WTC11 (cell line): Measurements from ENCODE around the gene LRRC23. TPM values are rescaled to one million over a fixed set of nuclear protein-coding genes. Genes with fewer than 3 reads are reported as not detected.

ENCODE experiments used
- ATAC-seq: fragments of 200-7000 bp; cut with Tn5 transposase; 2 replicates; pipeline ENCODE4 v1.10.0; 2021; ENCODE audit warnings: mild to moderate bottlenecking, moderate library complexity
- CTCF ChIA-PET: fragments of 300-600 bp; sonication (Branson Sonifier 250); formaldehyde crosslinking; loops from one replicate; lab custom pipeline; 2021; ENCODE audit warnings: antibody characterized with exemption; lab: Charles Lee
- POLR2A ChIA-PET: fragments of 350-600 bp; sonication (Branson Sonifier 250); formaldehyde crosslinking; loops from one replicate; lab custom pipeline; 2021; ENCODE audit warnings: antibody characterized with exemption; lab: Charles Lee
- DNase-seq: peaks from one replicate; pipeline ENCODE4 v3.0.0; 2021; ENCODE audit warnings: low spot score
- H3K27ac Mint-ChIP-seq: 2 replicates; pipeline ENCODE4 v1.8.0; 2021; ENCODE audit warnings: mixed read lengths
- H3K27me3 Mint-ChIP-seq: 2 replicates; pipeline ENCODE4 v1.8.0; 2021; ENCODE audit warnings: low read depth, mild to moderate bottlenecking, moderate library complexity, mixed read lengths
- H3K36me3 Mint-ChIP-seq: 2 replicates; pipeline ENCODE4 v1.8.0; 2021; ENCODE audit warnings: mixed read lengths
- H3K4me1 Mint-ChIP-seq: 2 replicates; pipeline ENCODE4 v1.8.0; 2022; ENCODE audit warnings: mixed read lengths
- H3K4me3 Mint-ChIP-seq: 2 replicates; pipeline ENCODE4 v1.8.0; 2021; ENCODE audit warnings: mild to moderate bottlenecking, moderate library complexity, mixed read lengths
- H3K9me3 Mint-ChIP-seq: 2 replicates; pipeline ENCODE4 v1.8.0; 2021; ENCODE audit warnings: mixed read lengths
- CREM ChIP-seq: sonication (generic); formaldehyde crosslinking; IDR thresholded peaks from 2 replicates; pipeline ENCODE4 v1.8.1; 2022; ENCODE audit warnings: mild to moderate bottlenecking, missing genetic modification reagents, moderate library complexity
- ERG ChIP-seq: fragments of 250-450 bp; sonication (Bioruptor Pico); IDR thresholded peaks from 2 replicates; pipeline ENCODE4 v1.8.0; 2021; ENCODE audit warnings: mild to moderate bottlenecking
- ESRRA ChIP-seq: sonication (generic); formaldehyde crosslinking; IDR thresholded peaks from 2 replicates; pipeline ENCODE4 v1.8.1; 2022; ENCODE audit warnings: mild to moderate bottlenecking, missing genetic modification reagents, borderline replicate concordance
- FOXP1 ChIP-seq: sonication (generic); formaldehyde crosslinking; IDR thresholded peaks from 2 replicates; pipeline ENCODE4 v1.8.0; 2022; ENCODE audit warnings: missing genetic modification reagents, mild to moderate bottlenecking, moderate library complexity, borderline replicate concordance
- FOXP4 ChIP-seq: sonication (generic); formaldehyde crosslinking; IDR thresholded peaks from 2 replicates; pipeline ENCODE4 v1.8.0; 2022; ENCODE audit warnings: mild to moderate bottlenecking, missing genetic modification reagents
- HMGXB4 ChIP-seq: sonication (generic); formaldehyde crosslinking; IDR thresholded peaks from 2 replicates; pipeline ENCODE4 v1.8.1; 2023; ENCODE audit warnings: mild to moderate bottlenecking, moderate library complexity, missing genetic modification reagents
- MAX ChIP-seq: sonication (generic); formaldehyde crosslinking; IDR thresholded peaks from 2 replicates; pipeline ENCODE4 v1.8.0; 2022; ENCODE audit warnings: mild to moderate bottlenecking, missing genetic modification reagents
- PRDM15 ChIP-seq: sonication (generic); formaldehyde crosslinking; IDR thresholded peaks from 2 replicates; pipeline ENCODE4 v1.8.0; 2022; ENCODE audit warnings: missing genetic modification reagents
- PREB ChIP-seq: sonication (generic); formaldehyde crosslinking; IDR thresholded peaks from 2 replicates; pipeline ENCODE4 v1.8.1; 2022; ENCODE audit warnings: mild to moderate bottlenecking, missing genetic modification reagents, moderate library complexity, borderline replicate concordance
- RELA ChIP-seq: sonication (generic); formaldehyde crosslinking; IDR thresholded peaks from 2 replicates; pipeline ENCODE4 v1.8.1; 2022; ENCODE audit warnings: missing genetic modification reagents, mild to moderate bottlenecking, borderline replicate concordance
- USF1 ChIP-seq: sonication (generic); formaldehyde crosslinking; IDR thresholded peaks from 2 replicates; pipeline ENCODE4 v1.8.0; 2022; ENCODE audit warnings: mild to moderate bottlenecking, missing genetic modification reagents
- ZNF281 ChIP-seq: sonication (generic); formaldehyde crosslinking; IDR thresholded peaks from 2 replicates; pipeline ENCODE4 v1.8.0; 2023; ENCODE audit warnings: mild to moderate bottlenecking, missing genetic modification reagents
- ZNF317 ChIP-seq: sonication (generic); formaldehyde crosslinking; IDR thresholded peaks from 2 replicates; pipeline ENCODE4 v1.8.1; 2023; ENCODE audit warnings: low read depth, mild to moderate bottlenecking, moderate library complexity, missing genetic modification reagents, borderline replicate concordance
- total RNA-seq: library from RNA; stranded (reverse); gene quantifications from 3 replicates; pipeline ENCODE4 v1.2.3, GENCODE V29; 2021

LRRC23 gene
- total RNA-seq, 1 experiment from 2014 or later = 3.1 TPM

GRCh38 chr12:6914947-6915788, 10.5 kb downstream of the LRRC23 start:
- H3K27me3 Mint-ChIP-seq = peaks cover 12% of the 10 kb centered on the region
- no peaks in the 10 kb centered on the region for H3K9me3 Mint-ChIP-seq
- peak; percentile 41 for ATAC-seq
- peak overlapping the region; percentile 97 for H3K4me3 Mint-ChIP-seq
- POLR2A ChIA-PET = interaction anchor here (0.5 to 2.0 kb wide), 6 partner anchors 11 to 47 kb away, joined by 4 to 16 read pairs (median 5); partner anchors contain the start of genes C12orf57, RNU7-1, SPSB2 and TPI1
- TF ChIP-seq FOXP1 (CRISPR knock-in tag) (no peak), ZNF317 (no peak), PREB (CRISPR knock-in tag) (no peak), ESRRA (CRISPR knock-in tag) (no peak), ERG (no peak), USF1 (CRISPR knock-in tag) (no peak), MAX (CRISPR knock-in tag) (0 out of 2 replicates have a peak, but pooled peaks have one; percentile 51), CREM (CRISPR knock-in tag) (no peak), FOXP4 (CRISPR knock-in tag) (no peak; the same call in 1 of the 2 replicates), RELA (CRISPR knock-in tag) (no peak), HMGXB4 (0 out of 2 replicates have a peak, but pooled peaks have one; percentile 48), ZNF281 (CRISPR knock-in tag) (peak; percentile 79), PRDM15 (CRISPR knock-in tag) (peak; percentile 61)
- TF ChIP-seq, all 79 proteins: peak for 4
- peaks cover 39% of the 10 kb centered on the region for H3K4me1 Mint-ChIP-seq
- H3K27ac Mint-ChIP-seq = peak overlapping the region; percentile 64
- DNase-seq = peak; percentile 74
- H3K36me3 Mint-ChIP-seq = peaks cover 32% of the 10 kb centered on the region
- CTCF ChIA-PET = interaction anchor here (0.7 to 9.1 kb wide), 7 partner anchors 11 to 46 kb away, joined by 3 to 45 read pairs (median 7); partner anchors contain the start of gene SPSB2
